NCI-H748 treated with DMSO at 0.1 percent for 48 hours (cell line): Measurements from ENCODE around the gene WDR27.
"Not testable (repeated sequence)": the region's sequence is repeated elsewhere in the genome, so short reads cannot be mapped to it uniquely, and the experiment has no call there.

Experiments used
- DNase-seq: peaks from one replicate; lab custom pipeline; 2025; lab: John Stamatoyannopoulos, UW

WDR27 gene

GRCh38 chr6:169472786-169473416, 228.9 kb downstream of the WDR27 start:
- DNase-seq = no peak

GRCh38 chr6:169470790-169471189, 231.0 kb downstream of the WDR27 start:
- DNase-seq = no peak

GRCh38 chr6:169469028-169469427, 232.8 kb downstream of the WDR27 start:
- no peak for DNase-seq

- not testable (repeated sequence) for DNase-seq
Measured at GRCh38 chr6:169467755-169468154, 234.1 kb downstream of the WDR27 start.

- DNase-seq = not testable (repeated sequence)
Measured at GRCh38 chr6:169466256-169466655, 235.6 kb downstream of the WDR27 start.

GRCh38 chr6:169457762-169458161, 244.1 kb downstream of the WDR27 start:
- no peak for DNase-seq

- no peak for DNase-seq
Measured at GRCh38 chr6:169456840-169457239, 245.0 kb downstream of the WDR27 start.

GRCh38 chr6:169455470-169455869, 246.4 kb downstream of the WDR27 start:
- DNase-seq = no peak

- DNase-seq = no peak
Measured at GRCh38 chr6:169454872-169455204, 247.0 kb downstream of the WDR27 start.

GRCh38 chr6:169454204-169454871, 247.5 kb downstream of the WDR27 start:
- no peak for DNase-seq

GRCh38 chr6:169452869-169453620, 248.8 kb downstream of the WDR27 start:
- no peak for DNase-seq

GRCh38 chr6:169452117-169452868, 249.5 kb downstream of the WDR27 start:
- DNase-seq = no peak

GRCh38 chr6:169451065-169451838, 250.6 kb downstream of the WDR27 start:
- no peak for DNase-seq

GRCh38 chr6:169450097-169450496, 251.7 kb downstream of the WDR27 start:
- no peak for DNase-seq

GRCh38 chr6:169449221-169449620, 252.6 kb downstream of the WDR27 start:
- no peak for DNase-seq

GRCh38 chr6:169445661-169446581, 255.9 kb downstream of the WDR27 start:
- DNase-seq = peak; percentile 85

GRCh38 chr6:169445227-169445626, 256.6 kb downstream of the WDR27 start:
- DNase-seq = no peak

- no peak for DNase-seq
Measured at GRCh38 chr6:169441292-169441691, 260.5 kb downstream of the WDR27 start.

GRCh38 chr6:169439710-169440109, 262.1 kb downstream of the WDR27 start:
- no peak for DNase-seq

GRCh38 chr6:169434554-169434953, 267.3 kb downstream of the WDR27 start:
- DNase-seq = not testable (repeated sequence)

- DNase-seq = no peak
Measured at GRCh38 chr6:169429001-169429400, 272.8 kb downstream of the WDR27 start.
